Kidney epithelial cell (primary cell): ENCODE measurements around the gene OR1A2. TPM values are rescaled to one million over a fixed set of nuclear protein-coding genes. Genes with fewer than 3 reads are reported as not detected.
"Not testable (repeated sequence)": the region's sequence is repeated elsewhere in the genome, so short reads cannot be mapped to it uniquely, and the experiment has no call there.

Experiments used
- DNase-seq: peaks from one replicate; pipeline ENCODE4 v3.0.0-alpha.2; 2010; ENCODE audit warnings: low read depth
- H3K27me3 ChIP-seq: 2 replicates; pipeline ENCODE4 v1.6.0; 2011; ENCODE audit warnings: low read length; ENCODE audit not compliant: control insufficient read depth, insufficient read depth
- H3K36me3 ChIP-seq: 2 replicates; pipeline ENCODE4 v1.5.1; 2011; ENCODE audit warnings: low read length; ENCODE audit not compliant: control insufficient read depth, insufficient read depth
- H3K4me3 ChIP-seq: 2 replicates; pipeline ENCODE4 v1.5.1; 2011; ENCODE audit warnings: low read depth, mild to moderate bottlenecking, control low read depth, low read length
- CTCF ChIP-seq: IDR thresholded peaks from 2 replicates; pipeline ENCODE4 v1.5.1; 2011; ENCODE audit warnings: mild to moderate bottlenecking, moderate library complexity, low read length, control low read depth, inconsistent platforms; ENCODE audit not compliant: insufficient read depth, poor library complexity, severe bottlenecking
- total RNA-seq: library from RNA; depleted of rRNA; stranded (reverse); fragments of >200 nt; gene quantifications from 2 replicates; pipeline ENCODE4 v1.2.3, GENCODE V29; 2015

OR1A2 gene
- total RNA-seq, 1 donor from 2014 or later, result not detected

- no peak for DNase-seq
- no peak overlapping the region for H3K4me3 ChIP-seq
- no peak for TF ChIP-seq CTCF
- H3K27me3 ChIP-seq, result no peaks in the 10 kb centered on the region
- H3K36me3 ChIP-seq, result no peaks in the 10 kb centered on the region
Observed at GRCh38 chr17:3208484-3208883, 11.2 kb downstream of the OR1A2 start.

- no peak for TF ChIP-seq CTCF
- no peak for DNase-seq
- H3K4me3 ChIP-seq, result no peak overlapping the region
Observed at GRCh38 chr17:3213001-3213400, 15.7 kb downstream of the OR1A2 start.

GRCh38 chr17:3213587-3213986, 16.3 kb downstream of the OR1A2 start:
- DNase-seq, result no peak
- TF ChIP-seq CTCF, result no peak
- no peak overlapping the region for H3K4me3 ChIP-seq
- H3K27me3 ChIP-seq, result no peaks in the 10 kb centered on the region
- H3K36me3 ChIP-seq, result no peaks in the 10 kb centered on the region

More at GRCh38 chr17:3213001-3213400, 15.7 kb downstream of the OR1A2 start:
- no peaks in the 10 kb centered on the region for H3K27me3 ChIP-seq
- H3K36me3 ChIP-seq, result no peaks in the 10 kb centered on the region

GRCh38 chr17:3219978-3220377, 22.7 kb downstream of the OR1A2 start:
- not testable (repeated sequence) for H3K4me3 ChIP-seq, DNase-seq, H3K36me3 ChIP-seq, H3K27me3 ChIP-seq

- Histone ChIP-seq H3K36me3 (no peaks in the 10 kb centered on the region), H3K27me3 (no peaks in the 10 kb centered on the region), H3K4me3 (no peak overlapping the region)
- no peak for DNase-seq
- no peak for TF ChIP-seq CTCF
Observed at GRCh38 chr17:3221850-3222249, 24.5 kb downstream of the OR1A2 start.

- TF ChIP-seq CTCF, result no peak
- H3K27me3 ChIP-seq, result no peaks in the 10 kb centered on the region
- no peaks in the 10 kb centered on the region for H3K36me3 ChIP-seq
- no peak for DNase-seq
- no peak overlapping the region for H3K4me3 ChIP-seq
Observed at GRCh38 chr17:3222505-3222904, 25.2 kb downstream of the OR1A2 start.

GRCh38 chr17:3224721-3225352, 27.5 kb downstream of the OR1A2 start:
- DNase-seq, H3K36me3 ChIP-seq, H3K27me3 ChIP-seq, H3K4me3 ChIP-seq: not testable (repeated sequence)

GRCh38 chr17:3232300-3232699, 35.0 kb downstream of the OR1A2 start:
- not testable (repeated sequence) for H3K27me3 ChIP-seq, DNase-seq, H3K4me3 ChIP-seq, H3K36me3 ChIP-seq

GRCh38 chr17:3238685-3239084, 41.4 kb downstream of the OR1A2 start:
- H3K27me3 ChIP-seq, DNase-seq, H3K36me3 ChIP-seq, H3K4me3 ChIP-seq: not testable (repeated sequence)

- H3K36me3 ChIP-seq, DNase-seq, H3K27me3 ChIP-seq, H3K4me3 ChIP-seq: not testable (repeated sequence)
Observed at GRCh38 chr17:3241044-3241443, 43.7 kb downstream of the OR1A2 start.
